GM18526 (cell line): Measurements from ENCODE around the gene MRPS35.

Experiments used
- POLR2A ChIP-seq: IDR thresholded peaks from 3 replicates; pipeline ENCODE4 v1.6.1; 2011; ENCODE audit not compliant: insufficient read length; ENCODE audit errors: extremely low read depth

Gene MRPS35

DNA sequence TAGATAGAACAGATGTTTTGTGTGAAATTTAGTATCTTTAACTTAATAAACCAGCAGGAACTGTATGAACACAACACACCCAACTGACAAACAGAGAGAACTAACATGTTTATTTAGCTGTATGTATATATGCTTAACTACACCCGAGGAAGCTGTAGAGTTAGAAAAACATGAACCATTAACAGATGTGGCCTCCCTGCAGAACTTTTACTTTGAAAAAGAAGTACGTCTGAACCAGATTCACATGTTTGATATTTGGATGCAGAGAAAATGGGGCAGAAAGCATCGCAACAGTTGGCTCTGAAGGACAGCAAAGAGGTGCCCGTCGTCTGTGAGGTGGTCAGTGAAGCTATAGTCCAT lies 14.4 kb upstream of the MRPS35 start, which contains the start of gene REP15:
Gene REP15 (plus strand): TSS at position 155 of the 360 bp plus-strand sequence. CDS start 116 bp downstream, at position 271.
- no peak for TF ChIP-seq POLR2A

GRCh38 chr12:27696864-27697564 lies 13.6 kb upstream of the MRPS35 start:
- TF ChIP-seq POLR2A = no peak

DNA sequence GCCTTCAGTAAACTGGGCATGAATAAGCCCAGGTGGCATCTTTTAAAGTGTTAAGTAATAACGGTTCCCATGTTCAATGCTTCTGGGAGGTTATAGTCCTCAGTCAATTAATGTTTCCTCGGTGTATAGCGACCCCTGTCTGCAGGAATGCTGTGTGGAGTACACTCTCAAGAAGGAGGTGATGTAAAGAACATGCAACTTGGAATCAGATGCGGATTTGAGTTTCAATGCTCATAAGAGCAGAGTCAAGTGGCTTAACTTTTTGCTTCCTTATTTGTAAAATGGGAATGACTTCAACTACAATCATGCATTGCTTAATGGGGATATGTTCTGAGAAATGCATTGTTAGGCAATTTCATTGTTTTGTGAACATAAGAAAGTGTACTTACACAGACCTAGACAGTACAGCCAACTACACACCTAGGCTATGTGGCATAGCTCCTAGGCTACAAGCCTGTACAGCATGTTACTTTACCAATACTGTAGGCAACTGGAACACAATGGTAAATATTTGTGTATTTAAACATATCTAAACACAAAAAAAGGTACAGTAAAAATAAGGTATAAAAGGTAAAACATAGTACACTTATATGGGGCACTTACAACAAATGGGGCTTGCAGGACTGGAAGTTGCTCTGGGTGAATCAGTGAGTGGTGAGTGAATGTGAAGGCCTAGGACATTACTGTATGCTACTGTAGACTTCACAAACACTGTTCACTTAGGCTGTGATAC lies 6.7 kb upstream of the MRPS35 start:
- no peak for TF ChIP-seq POLR2A

- TF ChIP-seq POLR2A = no peak
Observed at GRCh38 chr12:27705263-27705662, 5.4 kb upstream of the MRPS35 start.

DNA sequence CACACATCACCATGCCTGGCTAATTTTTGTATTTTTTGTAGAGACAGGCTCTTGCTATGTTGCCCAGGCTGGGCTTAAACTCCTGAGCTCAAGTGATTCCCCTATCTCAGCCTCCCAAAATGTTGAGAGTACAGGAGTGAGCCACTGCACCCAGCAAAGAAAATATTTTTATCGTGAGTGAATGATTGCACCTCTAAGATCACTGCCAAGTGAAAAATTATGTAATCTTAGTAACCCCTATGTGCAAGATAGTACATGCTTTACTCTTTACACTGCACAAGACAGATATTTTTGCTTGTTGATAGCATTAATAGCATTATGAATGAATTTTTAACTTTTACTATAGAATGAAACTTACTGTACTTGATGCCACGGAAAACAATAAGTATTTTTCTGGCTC lies 3.4 kb upstream of the MRPS35 start:
- TF ChIP-seq POLR2A = no peak

- no peak for TF ChIP-seq POLR2A
Observed at GRCh38 chr12:27709212-27709931, 1.3 kb upstream of the MRPS35 start.

DNA sequence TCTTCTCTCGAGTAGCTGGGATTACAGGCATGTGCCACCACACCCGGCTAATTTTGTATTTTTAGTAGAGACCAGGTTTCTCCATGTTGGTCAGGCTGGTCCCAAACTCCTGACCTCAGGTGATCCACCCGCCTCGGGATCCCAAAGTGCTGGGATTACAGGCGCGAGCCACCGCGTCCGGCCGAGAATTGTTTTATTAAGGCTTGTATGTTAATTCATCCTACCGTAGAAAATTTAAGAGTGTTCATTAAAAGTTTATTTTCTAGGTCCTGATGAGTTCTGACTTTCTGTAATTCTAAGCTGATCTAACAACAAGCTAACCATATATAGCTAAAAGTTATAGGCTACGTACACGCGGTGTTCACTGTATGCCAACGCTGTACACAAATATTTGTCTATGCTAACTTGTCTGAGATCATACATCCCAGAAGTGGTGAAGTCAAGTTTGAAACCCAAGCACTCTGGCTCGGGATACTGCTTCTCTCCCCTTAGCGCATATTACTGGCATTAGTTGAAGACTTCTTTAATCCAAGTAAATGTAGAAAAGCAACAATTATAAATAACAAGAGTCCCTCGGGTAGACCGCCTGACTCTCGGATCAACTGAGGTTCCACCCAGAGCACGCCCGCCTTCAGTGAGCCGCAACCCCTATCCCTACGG lies 570 bp upstream of the MRPS35 start:
- no peak for TF ChIP-seq POLR2A

DNA sequence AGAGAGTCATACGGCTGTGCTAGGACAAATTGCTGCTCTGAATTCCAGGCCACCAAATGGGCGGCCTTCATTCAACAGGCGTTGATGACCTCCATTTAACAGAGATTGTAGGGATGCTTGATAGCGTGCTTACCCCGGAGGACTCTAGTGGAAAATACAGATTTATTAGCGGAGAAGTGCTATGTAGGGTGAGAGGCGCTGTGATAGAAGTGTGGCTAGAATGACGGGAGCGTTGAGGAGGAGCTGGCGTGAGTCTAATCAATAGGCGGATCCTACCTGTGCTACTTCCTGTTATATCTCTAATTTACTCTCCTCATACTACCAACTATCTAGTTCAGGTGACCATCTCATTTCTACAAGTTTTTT lies 668 bp downstream of the MRPS35 start:
- no peak for TF ChIP-seq POLR2A

- TF ChIP-seq POLR2A = no peak
Observed at GRCh38 chr12:27711967-27712366, 1.3 kb downstream of the MRPS35 start.

- no peak for TF ChIP-seq POLR2A
Observed at GRCh38 chr12:27723212-27723611, 12.6 kb downstream of the MRPS35 start.

- no peak for TF ChIP-seq POLR2A
Observed at GRCh38 chr12:27730097-27730588, 19.5 kb downstream of the MRPS35 start.

GRCh38 chr12:27732281-27732680 lies 21.6 kb downstream of the MRPS35 start:
- no peak for TF ChIP-seq POLR2A

DNA sequence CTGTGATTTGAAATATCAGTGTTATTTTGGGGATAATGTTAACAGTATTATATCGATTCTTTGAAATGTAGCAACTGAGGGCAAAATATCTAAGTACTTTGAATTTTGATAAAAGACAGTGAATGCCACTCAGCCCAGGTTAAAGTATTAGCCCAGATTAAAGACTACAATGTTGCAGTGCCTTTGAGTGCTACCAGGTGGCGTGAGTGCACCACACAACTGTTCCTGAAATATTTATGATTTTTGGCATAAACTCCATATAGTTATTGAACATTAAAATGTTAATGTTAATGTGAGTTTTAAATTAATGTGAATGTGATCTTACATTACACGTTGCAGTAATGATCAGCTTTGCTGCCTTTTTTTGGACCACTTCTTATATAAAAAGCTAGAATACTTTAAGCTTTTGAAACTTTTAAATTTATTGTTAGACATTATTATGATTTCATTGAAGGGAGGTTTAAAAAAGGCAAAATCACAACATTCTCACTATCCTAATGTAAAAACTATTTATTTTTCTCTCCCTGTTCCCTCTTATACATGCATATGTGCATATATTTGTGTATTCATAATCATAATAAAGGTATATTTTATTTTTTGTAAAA lies 22.5 kb downstream of the MRPS35 start:
- TF ChIP-seq POLR2A = no peak

- TF ChIP-seq POLR2A = no peak
Observed at GRCh38 chr12:27733791-27734190, 23.2 kb downstream of the MRPS35 start.

DNA sequence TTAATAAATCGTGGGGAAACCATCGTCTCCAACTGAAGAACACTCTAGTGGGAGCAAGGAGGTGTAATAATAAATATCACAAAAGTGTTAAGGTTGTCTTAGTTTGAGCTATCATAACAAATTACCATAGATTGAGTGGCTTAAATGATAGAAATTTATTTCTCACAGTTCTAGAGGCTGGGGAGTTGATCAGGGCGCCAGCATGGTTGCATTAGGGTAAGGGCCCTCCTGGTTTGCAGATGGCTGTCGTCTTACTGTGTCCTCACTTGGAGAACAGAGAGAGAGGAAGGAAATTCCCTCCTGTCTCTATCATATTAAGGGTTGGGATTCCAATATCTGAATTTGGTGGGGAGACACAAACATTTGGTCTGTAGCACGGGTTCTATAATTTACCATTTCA lies 33.0 kb downstream of the MRPS35 start:
- no peak for TF ChIP-seq POLR2A
